Esophagus (tissue), 2 donors: ENCODE measurements around the gene PTPRU. TPM values are rescaled to one million over a fixed set of nuclear protein-coding genes. Genes with fewer than 3 reads are reported as not detected.

Experiments used
- H3K27ac ChIP-seq, 2 donors: one replicate each; pipeline ENCODE4 v1.5.1; 2013; ENCODE audit warnings: low read depth in 2 of 2, mild to moderate bottlenecking in 2 of 2, inconsistent platforms in 1 of 2, low read length in 1 of 2, moderate library complexity in 1 of 2
- H3K27me3 ChIP-seq, 2 donors: one replicate each; pipeline ENCODE4 v1.6.1; 2013; ENCODE audit warnings: low read length in 2 of 2, control low read depth in 1 of 2, mild to moderate bottlenecking in 1 of 2; ENCODE audit not compliant: insufficient read depth in 2 of 2, control insufficient read depth in 1 of 2
- H3K36me3 ChIP-seq, 2 donors: one replicate each; pipeline ENCODE4 v1.6.1; 2013; ENCODE audit warnings: low read length in 1 of 2; ENCODE audit not compliant: control insufficient read depth in 2 of 2, insufficient read depth in 2 of 2
- H3K4me1 ChIP-seq, 2 donors: one replicate each; pipeline ENCODE4 v1.6.1; 2013; ENCODE audit warnings: low read length in 1 of 2; ENCODE audit not compliant: control insufficient read depth in 2 of 2, insufficient read depth in 2 of 2
- H3K4me3 ChIP-seq, 2 donors: one replicate each; pipeline ENCODE4 v1.5.1; 2013; ENCODE audit warnings: low read length in 2 of 2, mild to moderate bottlenecking in 2 of 2, low read depth in 1 of 2, moderate library complexity in 1 of 2
- H3K9me3 ChIP-seq, 2 donors: one replicate each; pipeline ENCODE4 v1.6.1; 2013; ENCODE audit warnings: mild to moderate bottlenecking in 2 of 2, low read depth in 1 of 2, low read length in 1 of 2, moderate library complexity in 1 of 2; ENCODE audit not compliant: control insufficient read depth in 2 of 2, insufficient read depth in 1 of 2
- WGBS, 2 donors: extraction: QIAGEN DNeasy Blood & Tissue Kit; methylation state at CpG; one replicate each; pipeline ENCODE4 v1.1.7; 2013; 5-methylcytosine and 5-hydroxymethylcytosine counted together
- polyA plus RNA-seq, 2 donors: library from polyadenylated mRNA; stranded (reverse); fragments of 200-250 nt; gene quantifications; one replicate each; pipeline ENCODE4 v1.2.3, GENCODE V29; 2013
- donor health status: healthy with polysubstance abuse.
- donor health status: Bipolar disorder and iron deficiency.

The PTPRU gene
- polyA plus RNA-seq, 2 donors, result 3.7 to 4.0 TPM

DNA sequence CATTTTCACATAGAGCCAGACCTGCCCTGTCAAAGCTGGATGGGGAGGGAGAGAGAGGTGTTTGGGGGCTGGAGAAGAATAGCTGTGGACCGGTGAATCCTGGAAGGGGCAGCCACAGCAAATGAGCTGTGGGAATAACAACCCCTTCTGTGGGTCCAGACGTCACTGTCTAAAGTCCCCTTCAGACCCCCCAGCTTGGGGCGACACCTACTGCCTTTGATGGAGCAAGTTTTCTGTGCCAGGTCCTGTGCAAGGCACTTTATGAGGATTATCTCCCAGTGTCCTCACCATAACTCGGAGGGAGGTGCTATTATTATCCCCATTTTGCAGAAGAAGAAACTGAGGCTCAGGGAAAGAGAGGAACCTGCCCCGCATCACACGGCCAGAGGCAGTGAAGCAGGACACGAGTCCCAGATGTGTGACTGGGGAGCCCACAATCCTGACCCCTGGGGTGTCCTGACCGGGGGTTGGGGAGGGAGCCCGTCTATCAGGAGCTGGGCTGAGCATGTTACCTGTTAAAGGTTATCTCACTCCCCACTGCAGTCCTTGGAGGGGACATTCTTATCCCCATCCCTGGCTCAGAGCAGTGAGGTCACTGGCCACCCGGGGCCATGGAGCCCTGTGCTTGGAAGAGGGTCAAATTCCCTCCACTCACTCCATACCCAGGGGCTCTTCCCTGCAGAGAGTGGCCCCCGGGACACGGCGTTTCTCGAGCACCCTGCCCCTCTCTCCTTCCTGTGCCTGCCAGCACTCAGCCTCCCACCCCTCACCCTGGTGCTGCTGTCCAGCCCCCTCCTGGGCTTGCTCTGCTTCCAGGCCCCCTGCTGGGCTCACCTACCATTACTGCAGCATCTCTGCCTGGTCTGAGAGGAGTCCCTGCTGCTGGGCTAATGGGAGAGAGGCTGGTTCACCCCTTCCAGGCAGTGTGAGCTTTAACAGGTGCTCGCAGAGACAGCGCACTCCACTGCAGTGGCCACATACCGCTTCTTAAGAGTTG lies 132.9 kb downstream of the PTPRU start:
- Histone ChIP-seq H3K4me3 (no peak overlapping the region), H3K4me1 (no peaks in the 10 kb centered on the region), H3K9me3 (peaks cover 0 to 6% of the 10 kb centered on the region in 2 donors), H3K36me3 (no peaks in the 10 kb centered on the region), H3K27ac (no peak overlapping the region), H3K27me3 (no peaks in the 10 kb centered on the region)
- 71 to 80% methylated on average over 17 of the region's 17 CpGs for WGBS, 2 donors

DNA sequence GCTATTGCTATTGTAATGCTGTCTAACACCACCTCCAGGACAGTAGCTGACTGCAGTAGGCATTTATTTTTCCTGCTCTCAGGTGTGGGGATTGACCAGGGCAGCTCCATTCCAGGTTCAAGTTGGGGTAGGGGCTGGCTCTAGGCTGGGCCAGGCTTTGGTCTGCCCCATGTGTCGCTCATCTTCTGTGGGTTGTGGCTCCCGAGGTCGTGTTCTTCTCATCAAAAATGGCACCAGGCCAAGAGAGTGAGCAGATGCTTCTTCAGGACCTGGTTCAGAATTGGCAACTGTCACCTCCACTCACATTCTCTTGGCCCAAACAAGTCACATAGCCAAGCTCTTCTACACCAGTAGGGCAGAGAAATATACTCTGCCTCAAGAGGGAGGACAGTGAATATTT lies 133.7 kb downstream of the PTPRU start:
- Histone ChIP-seq H3K27ac (no peak overlapping the region), H3K36me3 (no peaks in the 10 kb centered on the region), H3K9me3 (peaks cover 0 to 6% of the 10 kb centered on the region in 2 donors), H3K27me3 (no peaks in the 10 kb centered on the region), H3K4me1 (no peaks in the 10 kb centered on the region), H3K4me3 (no peak overlapping the region)
- WGBS, 2 donors, result 44 to 52% methylated on average over 3 of the region's 3 CpGs

DNA sequence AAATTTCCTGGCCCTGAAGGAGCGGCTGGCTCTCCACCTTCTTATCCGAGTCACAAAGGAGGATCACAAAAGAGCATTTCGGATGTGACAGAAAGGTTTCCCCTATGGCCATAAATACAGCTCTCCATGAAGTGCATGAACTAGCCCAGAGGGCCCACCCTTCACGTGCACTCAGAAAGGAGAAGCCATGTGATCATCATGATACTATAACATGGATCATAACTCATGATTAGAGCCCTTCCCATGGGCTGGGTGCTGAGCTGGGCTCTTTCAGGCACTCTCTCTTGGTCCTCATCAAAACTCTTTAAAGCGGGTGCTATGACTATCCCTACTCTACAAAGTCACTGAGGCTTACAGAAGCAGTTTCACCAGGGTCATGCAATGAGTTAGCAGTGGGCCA lies 135.0 kb downstream of the PTPRU start:
- Histone ChIP-seq H3K36me3 (no peaks in the 10 kb centered on the region), H3K27me3 (no peaks in the 10 kb centered on the region)
- WGBS, 2 donors, result 75 to 77% methylated on average over 5 of the region's 5 CpGs

DNA sequence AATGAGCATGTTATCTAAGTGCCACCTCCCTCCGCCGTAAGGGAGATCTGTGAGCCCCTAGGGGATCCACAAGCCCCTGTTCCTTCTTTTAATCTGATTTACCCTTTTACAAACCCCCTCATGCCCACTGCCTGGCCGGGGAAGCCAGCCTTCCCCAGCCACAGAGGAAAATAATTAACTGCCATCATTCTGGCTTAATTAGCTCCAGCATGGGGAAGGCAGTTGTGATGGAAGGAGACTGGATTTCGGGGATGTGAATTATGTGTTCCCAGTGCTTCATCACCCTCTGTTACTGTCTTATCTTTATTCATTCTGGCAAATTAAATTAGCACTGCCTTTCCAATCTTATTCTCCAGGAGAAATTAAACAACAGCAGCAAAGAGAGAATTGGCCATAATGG lies 135.8 kb downstream of the PTPRU start:
- Histone ChIP-seq H3K27me3 (no peaks in the 10 kb centered on the region), H3K9me3 (peaks cover 0 to 2% of the 10 kb centered on the region in 2 donors), H3K4me3 (no peak overlapping the region), H3K4me1 (no peaks in the 10 kb centered on the region), H3K27ac (no peak overlapping the region), H3K36me3 (no peaks in the 10 kb centered on the region)
- 52 to 54% methylated on average over 4 of the region's 4 CpGs for WGBS, 2 donors

More for the DNA sequence above, 135.0 kb downstream of the PTPRU start:
- Histone ChIP-seq H3K4me1 (no peaks in the 10 kb centered on the region), H3K4me3 (no peak overlapping the region), H3K27ac (no peak overlapping the region), H3K9me3 (peaks cover 0 to 6% of the 10 kb centered on the region in 2 donors)

Other genes starting within 250 kb of the PTPRU start
- gene TMEM200B, start 112.6 kb upstream of the PTPRU start, polyA plus RNA-seq, result 1 to 10 TPM; 2.1 to 3.9 TPM
- 10 to 100 TPM; 50.8 to 71.0 TPM for gene SRSF4, start 54.6 kb upstream of the PTPRU start, polyA plus RNA-seq
- gene MECR, start 5.6 kb upstream of the PTPRU start, polyA plus RNA-seq, result 10 to 100 TPM; 11.8 to 19.6 TPM